SU-DHL-6 (cell line): ENCODE results near the gene MAB21L4.

Source experiments
- H2AFZ ChIP-seq: fragments of 200-600 bp; sonication (generic); 2 replicates; pipeline ENCODE4 v1.6.1; 2014; ENCODE audit warnings: low read depth, mild to moderate bottlenecking, moderate library complexity, mixed read lengths, antibody characterized with exemption, low read length; ENCODE audit not compliant: severe bottlenecking
- H3F3A ChIP-seq: fragments of 200-600 bp; shearing (Covaris generic); 2 replicates; pipeline ENCODE4 v1.6.0; 2016; ENCODE audit warnings: antibody characterized with exemption, mild to moderate bottlenecking; ENCODE audit not compliant: insufficient read depth
- H3K27ac ChIP-seq: fragments of 200-600 bp; sonication (generic); 2 replicates; pipeline ENCODE4 v1.5.1; 2016; ENCODE audit warnings: low read depth, mild to moderate bottlenecking, low read length, moderate library complexity, mixed read lengths
- H3K27me3 ChIP-seq: fragments of 200-600 bp; sonication (generic), shearing (Covaris generic); 2 replicates; pipeline ENCODE4 v1.6.0; 2014; ENCODE audit warnings: mild to moderate bottlenecking, low read length
- H3K36me3 ChIP-seq: fragments of 200-600 bp; sonication (generic); 2 replicates; pipeline ENCODE4 v1.6.1; 2014; ENCODE audit warnings: mild to moderate bottlenecking, low read length, mixed read lengths
- H3K4me2 ChIP-seq: fragments of 300-600, 200-600 bp; shearing (Covaris generic), sonication (generic); 2 replicates; pipeline ENCODE4 v1.6.0; 2014; ENCODE audit warnings: low read length, low read depth, mild to moderate bottlenecking; ENCODE audit not compliant: poor library complexity, severe bottlenecking
- H3K4me3 ChIP-seq: fragments of 200-600 bp; sonication (generic); 2 replicates; pipeline ENCODE4 v1.5.1; 2014; ENCODE audit warnings: antibody characterized with exemption, low read length, mild to moderate bottlenecking, mixed read lengths; ENCODE audit not compliant: insufficient read depth, poor library complexity, severe bottlenecking
- H3K79me2 ChIP-seq: fragments of 200-600 bp; sonication (generic); 2 replicates; pipeline ENCODE4 v1.6.1; 2014; ENCODE audit warnings: mild to moderate bottlenecking, low read length, moderate library complexity; ENCODE audit not compliant: insufficient read depth
- H3K9ac ChIP-seq: fragments of 200-600 bp; sonication (generic); 2 replicates; pipeline ENCODE4 v1.7.0; 2014; ENCODE audit warnings: mild to moderate bottlenecking, low read length
- H3K9me2 ChIP-seq: fragments of 200-600 bp; sonication (generic); replicated peaks from 2 replicates; pipeline ENCODE4 v1.6.1; 2014; ENCODE audit warnings: low read length; ENCODE audit not compliant: insufficient read depth
- H3K9me3 ChIP-seq: fragments of 200-600 bp; sonication (generic); 2 replicates; pipeline ENCODE4 v1.6.1; 2014; ENCODE audit warnings: low read length, mixed read lengths; ENCODE audit not compliant: insufficient read depth
- H4K20me1 ChIP-seq: fragments of 200-600 bp; sonication (generic); 2 replicates; pipeline ENCODE4 v1.6.1; 2014; ENCODE audit warnings: low read depth, mild to moderate bottlenecking, antibody characterized with exemption, low read length, moderate library complexity, mixed read lengths
- EZH2phosphoT487 ChIP-seq: fragments of 200-600 bp; sonication (generic), shearing (Covaris generic); conservative IDR thresholded peaks from 2 replicates; pipeline ENCODE4 v1.6.1; 2018; ENCODE audit warnings: mild to moderate bottlenecking, antibody characterized with exemption, low read length, moderate library complexity, mixed read lengths
- TF ChIP-seq, protein P1 (sequence below): fragments of 200-600 bp; sonication (generic); IDR thresholded peaks from one replicate; pipeline ENCODE4 v1.5.1; 2017; ENCODE audit warnings: antibody characterized with exemption, mild to moderate bottlenecking, low read length, moderate library complexity; ENCODE audit not compliant: insufficient read depth, poor library complexity, severe bottlenecking

The MAB21L4 gene

DNA sequence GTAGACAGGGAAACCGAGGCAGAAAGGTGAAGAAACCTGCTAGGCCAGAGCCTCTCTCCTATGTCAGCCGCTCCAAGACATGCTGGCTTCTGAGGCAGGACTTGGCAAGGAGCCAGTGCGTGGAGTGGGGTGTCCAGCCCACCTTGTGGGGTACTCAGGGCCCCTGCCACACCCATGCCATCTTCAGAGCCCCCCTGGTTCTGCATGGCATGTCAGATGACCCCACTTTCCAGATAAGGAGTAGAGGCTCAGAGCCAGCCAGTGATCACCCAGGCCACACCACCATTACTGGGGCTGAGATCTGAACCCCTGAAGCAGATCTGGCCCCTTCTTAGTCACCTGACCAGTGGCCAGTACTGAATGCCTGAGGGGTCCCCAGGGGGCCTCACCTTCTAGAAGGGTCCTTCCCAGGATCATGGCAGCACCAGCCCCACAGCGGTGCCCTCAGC is 24.9 kb upstream of the MAB21L4 start:
- Histone ChIP-seq H3K79me2 (no peaks in the 10 kb centered on the region), H3K9me3 (no peaks in the 10 kb centered on the region), H3K9me2 (no peaks in the 10 kb centered on the region), H3F3A (no peaks in the 10 kb centered on the region), H3K4me3 (no peak overlapping the region), H3K9ac (no peak overlapping the region), H3K36me3 (no peaks in the 10 kb centered on the region), H2AFZ (no peak overlapping the region), H3K27ac (no peak overlapping the region), H3K27me3 (no peaks in the 10 kb centered on the region), H4K20me1 (no peaks in the 10 kb centered on the region), H3K4me2 (no peak overlapping the region)
- TF ChIP-seq, protein P1, sequence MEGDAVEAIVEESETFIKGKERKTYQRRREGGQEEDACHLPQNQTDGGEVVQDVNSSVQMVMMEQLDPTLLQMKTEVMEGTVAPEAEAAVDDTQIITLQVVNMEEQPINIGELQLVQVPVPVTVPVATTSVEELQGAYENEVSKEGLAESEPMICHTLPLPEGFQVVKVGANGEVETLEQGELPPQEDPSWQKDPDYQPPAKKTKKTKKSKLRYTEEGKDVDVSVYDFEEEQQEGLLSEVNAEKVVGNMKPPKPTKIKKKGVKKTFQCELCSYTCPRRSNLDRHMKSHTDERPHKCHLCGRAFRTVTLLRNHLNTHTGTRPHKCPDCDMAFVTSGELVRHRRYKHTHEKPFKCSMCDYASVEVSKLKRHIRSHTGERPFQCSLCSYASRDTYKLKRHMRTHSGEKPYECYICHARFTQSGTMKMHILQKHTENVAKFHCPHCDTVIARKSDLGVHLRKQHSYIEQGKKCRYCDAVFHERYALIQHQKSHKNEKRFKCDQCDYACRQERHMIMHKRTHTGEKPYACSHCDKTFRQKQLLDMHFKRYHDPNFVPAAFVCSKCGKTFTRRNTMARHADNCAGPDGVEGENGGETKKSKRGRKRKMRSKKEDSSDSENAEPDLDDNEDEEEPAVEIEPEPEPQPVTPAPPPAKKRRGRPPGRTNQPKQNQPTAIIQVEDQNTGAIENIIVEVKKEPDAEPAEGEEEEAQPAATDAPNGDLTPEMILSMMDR, result no peak
- no peak for TF ChIP-seq EZH2phosphoT487

DNA sequence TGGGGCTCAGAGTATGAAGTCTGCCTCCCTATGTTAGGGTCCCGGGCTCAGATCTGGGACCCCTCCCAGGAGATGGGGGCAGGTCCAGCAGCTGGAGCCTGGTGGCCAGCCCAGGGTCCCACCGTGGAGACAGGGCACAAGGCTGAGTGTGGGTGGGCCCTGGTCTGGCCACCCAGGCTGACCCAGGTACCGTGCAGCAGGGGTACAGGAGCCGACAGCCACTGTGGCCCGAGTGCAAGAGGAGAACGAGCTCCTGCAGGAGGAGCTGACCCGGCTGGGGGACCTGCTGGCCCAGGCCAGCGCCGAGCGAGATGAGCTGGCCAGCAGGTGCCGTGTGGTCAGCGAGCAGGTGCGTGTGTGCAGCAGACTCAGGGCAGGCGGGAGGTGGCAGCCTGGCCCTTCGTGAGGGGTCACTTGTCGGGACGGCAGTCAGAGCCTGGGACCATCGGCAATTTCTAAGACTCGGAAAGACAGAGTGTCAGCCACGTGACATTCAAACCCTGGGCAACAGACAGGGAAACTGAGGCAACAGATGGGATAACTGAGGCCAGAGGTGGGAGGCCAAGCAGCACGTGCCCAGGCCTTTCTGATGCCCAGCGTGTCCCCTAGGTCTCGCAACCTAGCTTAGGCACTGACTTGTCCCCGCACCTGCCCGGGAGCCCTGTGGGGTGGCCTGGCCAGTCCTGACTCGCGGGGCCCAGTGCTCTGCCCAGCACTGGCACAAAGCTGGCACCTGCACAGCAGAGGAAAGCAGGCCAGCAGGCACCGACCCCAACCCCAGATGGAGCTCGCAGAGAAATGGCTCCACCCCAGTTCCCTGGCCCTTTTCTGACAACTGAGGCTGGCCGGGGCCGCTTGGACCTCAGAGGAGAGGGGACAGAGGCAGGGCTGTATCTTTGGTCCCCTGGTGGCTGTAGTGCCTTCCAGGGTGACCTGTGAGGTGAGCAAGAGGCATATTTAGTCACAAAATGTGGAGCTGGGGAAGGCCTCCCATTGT is 24.1 kb upstream of the MAB21L4 start:
- Histone ChIP-seq H3K27me3 (no peaks in the 10 kb centered on the region), H3F3A (no peaks in the 10 kb centered on the region), H2AFZ (no peak overlapping the region), H3K79me2 (no peaks in the 10 kb centered on the region), H3K9me2 (no peaks in the 10 kb centered on the region), H3K4me3 (no peak overlapping the region), H3K27ac (no peak overlapping the region), H3K9ac (no peak overlapping the region), H3K9me3 (no peaks in the 10 kb centered on the region), H3K36me3 (no peaks in the 10 kb centered on the region), H4K20me1 (no peaks in the 10 kb centered on the region), H3K4me2 (no peak overlapping the region)
- no peak for TF ChIP-seq EZH2phosphoT487
- TF ChIP-seq, protein P1, result no peak

DNA sequence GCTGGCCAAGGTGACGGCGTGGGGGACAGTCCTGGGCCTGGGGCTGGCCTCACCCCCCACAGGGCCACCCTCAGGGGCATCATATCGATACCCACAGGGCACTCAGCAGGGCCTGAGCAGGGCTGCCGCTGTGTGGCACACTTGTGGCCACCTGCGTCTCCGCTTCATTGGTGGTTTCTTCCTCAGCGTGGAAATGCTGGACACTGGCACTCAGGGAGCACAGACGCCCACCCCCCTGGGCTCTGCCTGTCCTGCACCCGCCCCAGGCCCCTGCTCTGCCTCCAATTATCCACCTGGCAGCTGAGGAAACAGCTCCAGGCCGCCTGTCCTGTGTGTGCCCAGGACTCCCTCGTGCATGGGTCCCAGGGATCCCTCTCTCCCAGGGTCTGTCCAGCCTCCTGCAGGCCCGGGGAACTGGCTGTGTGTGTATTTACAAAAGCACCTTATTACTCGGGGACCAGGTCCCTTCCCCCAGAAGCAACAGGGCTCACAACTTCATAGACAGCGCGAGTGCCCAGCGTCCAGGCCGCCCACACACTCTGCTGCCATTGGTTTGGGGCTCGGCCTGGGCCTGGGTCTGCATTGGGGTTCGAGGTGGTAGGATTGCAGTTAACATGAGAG is 23.3 kb upstream of the MAB21L4 start:
- Histone ChIP-seq H3K9me2 (no peaks in the 10 kb centered on the region), H3F3A (no peaks in the 10 kb centered on the region), H3K36me3 (no peaks in the 10 kb centered on the region), H3K27ac (no peak overlapping the region), H3K27me3 (no peaks in the 10 kb centered on the region), H3K4me2 (no peak overlapping the region), H2AFZ (no peak overlapping the region), H3K9me3 (no peaks in the 10 kb centered on the region), H3K79me2 (no peaks in the 10 kb centered on the region), H3K4me3 (no peak overlapping the region), H4K20me1 (no peaks in the 10 kb centered on the region), H3K9ac (no peak overlapping the region)
- TF ChIP-seq, protein P1, result no peak
- no peak for TF ChIP-seq EZH2phosphoT487
